OCI-LY3 (cell line): Measurements from ENCODE around the gene SWI5.

ENCODE experiments used
- EZH2phosphoT487 ChIP-seq: fragments of 200-600 bp; shearing (Covaris generic); IDR thresholded peaks from 2 replicates; pipeline ENCODE4 v1.6.1; 2018; ENCODE audit warnings: antibody characterized with exemption, mixed run types, low read depth
- TF ChIP-seq, protein P1 (sequence below): fragments of 200-600, 300-600 bp; sonication (generic); IDR thresholded peaks from 2 replicates; pipeline ENCODE4 v1.5.1; 2014; ENCODE audit warnings: antibody characterized with exemption, low read length, low read depth

DNA sequence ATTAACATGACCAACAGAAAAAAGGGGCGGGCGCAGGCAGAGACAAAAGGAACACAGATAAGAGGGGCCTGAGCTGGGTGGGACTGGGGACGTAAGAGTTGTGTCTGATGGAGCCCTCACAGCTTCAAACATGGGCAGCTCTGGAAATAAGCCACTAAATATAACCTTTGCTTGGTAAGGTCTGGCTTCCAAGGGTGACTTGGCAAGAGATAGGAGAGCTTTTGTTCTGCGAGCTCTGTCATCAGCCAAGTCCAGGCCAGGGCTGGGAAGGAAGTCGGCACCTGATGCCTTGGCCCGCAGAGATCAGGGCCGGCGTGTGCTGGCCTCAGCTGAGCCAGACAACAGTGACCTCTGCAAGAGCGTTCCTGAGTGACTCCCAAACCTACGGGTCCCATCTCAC lies 34.4 kb downstream of the SWI5 start:
- TF ChIP-seq, protein P1, sequence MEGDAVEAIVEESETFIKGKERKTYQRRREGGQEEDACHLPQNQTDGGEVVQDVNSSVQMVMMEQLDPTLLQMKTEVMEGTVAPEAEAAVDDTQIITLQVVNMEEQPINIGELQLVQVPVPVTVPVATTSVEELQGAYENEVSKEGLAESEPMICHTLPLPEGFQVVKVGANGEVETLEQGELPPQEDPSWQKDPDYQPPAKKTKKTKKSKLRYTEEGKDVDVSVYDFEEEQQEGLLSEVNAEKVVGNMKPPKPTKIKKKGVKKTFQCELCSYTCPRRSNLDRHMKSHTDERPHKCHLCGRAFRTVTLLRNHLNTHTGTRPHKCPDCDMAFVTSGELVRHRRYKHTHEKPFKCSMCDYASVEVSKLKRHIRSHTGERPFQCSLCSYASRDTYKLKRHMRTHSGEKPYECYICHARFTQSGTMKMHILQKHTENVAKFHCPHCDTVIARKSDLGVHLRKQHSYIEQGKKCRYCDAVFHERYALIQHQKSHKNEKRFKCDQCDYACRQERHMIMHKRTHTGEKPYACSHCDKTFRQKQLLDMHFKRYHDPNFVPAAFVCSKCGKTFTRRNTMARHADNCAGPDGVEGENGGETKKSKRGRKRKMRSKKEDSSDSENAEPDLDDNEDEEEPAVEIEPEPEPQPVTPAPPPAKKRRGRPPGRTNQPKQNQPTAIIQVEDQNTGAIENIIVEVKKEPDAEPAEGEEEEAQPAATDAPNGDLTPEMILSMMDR: no peak
- TF ChIP-seq EZH2phosphoT487: no peak
